ENCODE results near the gene PCDH15. TPM values are rescaled to one million over a fixed set of nuclear protein-coding genes. Genes with fewer than 3 reads are reported as not detected.

The PCDH15 gene
- total RNA-seq, 3 donors from 2014 or later, result 0.38 TPM; not detected in 2

GRCh38 chr10:54708021-54708420, 93.0 kb downstream of the PCDH15 start:
- no peaks in the 10 kb centered on the region for H3K9me3 ChIP-seq
- DNase-seq, result no peak
- intact Hi-C loops (cut with DNase I, micrococcal nuclease), result no loop called here
- no peak overlapping the region for H3K4me3 ChIP-seq
- ATAC-seq, result no peak
- no peaks in the 10 kb centered on the region for H3K4me1 ChIP-seq (ENCODE audit: low read depth)
- H3K36me3 ChIP-seq (ENCODE audit: low read depth), result no peaks in the 10 kb centered on the region
- TF ChIP-seq CTCF (IDR thresholded peaks at IDR 0.05), result no peak

GRCh38 chr10:54702583-54703485, 98.2 kb downstream of the PCDH15 start:
- intact Hi-C loops (cut with DNase I, micrococcal nuclease), result no loop called here
- no peaks in the 10 kb centered on the region for H3K36me3 ChIP-seq (ENCODE audit: low read depth)
- no peaks in the 10 kb centered on the region for H3K9me3 ChIP-seq
- H3K4me3 ChIP-seq, result no peak overlapping the region
- TF ChIP-seq CTCF (IDR thresholded peaks at IDR 0.05), result no peak
- ATAC-seq, result no peak
- H3K4me1 ChIP-seq (ENCODE audit: low read depth), result no peaks in the 10 kb centered on the region
- DNase-seq, result no peak

GRCh38 chr10:54691331-54691730, 109.7 kb downstream of the PCDH15 start:
- no peak overlapping the region for H3K4me3 ChIP-seq
- no peaks in the 10 kb centered on the region for H3K9me3 ChIP-seq
- ATAC-seq, result no peak
- TF ChIP-seq CTCF (IDR thresholded peaks at IDR 0.05), result no peak
- no peak for DNase-seq
- H3K4me1 ChIP-seq (ENCODE audit: low read depth), result no peaks in the 10 kb centered on the region
- intact Hi-C loops (cut with DNase I, micrococcal nuclease), result no loop called here
- no peaks in the 10 kb centered on the region for H3K36me3 ChIP-seq (ENCODE audit: low read depth)

GRCh38 chr10:54682554-54682953, 118.5 kb downstream of the PCDH15 start:
- ATAC-seq, result no peak
- intact Hi-C loops (cut with DNase I, micrococcal nuclease), result no loop called here
- Histone ChIP-seq H3K4me1 (ENCODE audit: low read depth) (no peaks in the 10 kb centered on the region), H3K4me3 (no peak overlapping the region), H3K9me3 (no peaks in the 10 kb centered on the region), H3K36me3 (ENCODE audit: low read depth) (no peaks in the 10 kb centered on the region)
- TF ChIP-seq CTCF (IDR thresholded peaks at IDR 0.05), result no peak
- no peak for DNase-seq

- ATAC-seq (no peak), DNase-seq (no peak)
- no peak overlapping the region for H3K4me3 ChIP-seq
- intact Hi-C loops (cut with DNase I, micrococcal nuclease), result no loop called here
- no peaks in the 10 kb centered on the region for H3K4me1 ChIP-seq (ENCODE audit: low read depth)
- H3K36me3 ChIP-seq (ENCODE audit: low read depth), result no peaks in the 10 kb centered on the region
- no peak for TF ChIP-seq CTCF (IDR thresholded peaks at IDR 0.05)
- H3K9me3 ChIP-seq, result no peaks in the 10 kb centered on the region
Observed at GRCh38 chr10:54681136-54681535, 119.9 kb downstream of the PCDH15 start.

Data from mucosa of descending colon (tissue), 3 donors.